ENCODE measurements around the gene COX7A1.

COX7A1 gene

GRCh38 chr19:36142496-36142895 is 9.8 kb downstream of the COX7A1 start:
- ATAC-seq (ENCODE audit: low read depth) (no peak), DNase-seq (ENCODE audit: low spot score) (no peak)
- no peak overlapping the region for H3K4me3 ChIP-seq (ENCODE audit: severe bottlenecking)
- H3K27ac ChIP-seq (ENCODE audit: poor library complexity, severe bottlenecking): no peak overlapping the region
- no peaks in the 10 kb centered on the region for H3K27me3 ChIP-seq (ENCODE audit: insufficient read depth, poor library complexity, severe bottlenecking)
- no peaks in the 10 kb centered on the region for H3K4me1 ChIP-seq (ENCODE audit: insufficient read depth, poor library complexity, severe bottlenecking)
- no peaks in the 10 kb centered on the region for H3K9me3 ChIP-seq (ENCODE audit: severe bottlenecking)
- H3K36me3 ChIP-seq (ENCODE audit: low read depth): peaks cover 54% of the 10 kb centered on the region
- no peak for TF ChIP-seq CTCF (IDR thresholded peaks at IDR 0.05; ENCODE audit: poor library complexity, severe bottlenecking)

GRCh38 chr19:36142046-36142445 is 10.2 kb downstream of the COX7A1 start:
- no peak for TF ChIP-seq CTCF (IDR thresholded peaks at IDR 0.05; ENCODE audit: poor library complexity, severe bottlenecking)
- peaks cover 49% of the 10 kb centered on the region for H3K36me3 ChIP-seq (ENCODE audit: low read depth)
- H3K27ac ChIP-seq (ENCODE audit: poor library complexity, severe bottlenecking): peak overlapping the region; percentile 95
- ATAC-seq (ENCODE audit: low read depth) (no peak), DNase-seq (ENCODE audit: low spot score) (no peak)
- peaks cover 3% of the 10 kb centered on the region for H3K4me1 ChIP-seq (ENCODE audit: insufficient read depth, poor library complexity, severe bottlenecking)
- H3K27me3 ChIP-seq (ENCODE audit: insufficient read depth, poor library complexity, severe bottlenecking): no peaks in the 10 kb centered on the region
- H3K9me3 ChIP-seq (ENCODE audit: severe bottlenecking): no peaks in the 10 kb centered on the region
- H3K4me3 ChIP-seq (ENCODE audit: severe bottlenecking): no peak overlapping the region

GRCh38 chr19:36141039-36141927 is 11.0 kb downstream of the COX7A1 start:
- H3K4me3 ChIP-seq (ENCODE audit: severe bottlenecking): peak overlapping the region; percentile 72
- peaks cover 9% of the 10 kb centered on the region for H3K4me1 ChIP-seq (ENCODE audit: insufficient read depth, poor library complexity, severe bottlenecking)
- ATAC-seq (ENCODE audit: low read depth) (peak; percentile 56), DNase-seq (ENCODE audit: low spot score) (peak; percentile 89)
- no peaks in the 10 kb centered on the region for H3K27me3 ChIP-seq (ENCODE audit: insufficient read depth, poor library complexity, severe bottlenecking)
- H3K27ac ChIP-seq (ENCODE audit: poor library complexity, severe bottlenecking): peak overlapping the region; percentile 95
- peaks cover 42% of the 10 kb centered on the region for H3K36me3 ChIP-seq (ENCODE audit: low read depth)
- no peaks in the 10 kb centered on the region for H3K9me3 ChIP-seq (ENCODE audit: severe bottlenecking)
- no peak for TF ChIP-seq CTCF (IDR thresholded peaks at IDR 0.05; ENCODE audit: poor library complexity, severe bottlenecking)

GRCh38 chr19:36140304-36141038 is 11.8 kb downstream of the COX7A1 start:
- peak overlapping the region; percentile 95 for H3K27ac ChIP-seq (ENCODE audit: poor library complexity, severe bottlenecking)
- ATAC-seq (ENCODE audit: low read depth) (peak; percentile 5; the same call in 1 of the 3 replicates), DNase-seq (ENCODE audit: low spot score) (no peak)
- no peaks in the 10 kb centered on the region for H3K27me3 ChIP-seq (ENCODE audit: insufficient read depth, poor library complexity, severe bottlenecking)
- peaks cover 12% of the 10 kb centered on the region for H3K4me1 ChIP-seq (ENCODE audit: insufficient read depth, poor library complexity, severe bottlenecking)
- H3K9me3 ChIP-seq (ENCODE audit: severe bottlenecking): no peaks in the 10 kb centered on the region
- TF ChIP-seq CTCF (IDR thresholded peaks at IDR 0.05; ENCODE audit: poor library complexity, severe bottlenecking): no peak
- peak overlapping the region; percentile 72 for H3K4me3 ChIP-seq (ENCODE audit: severe bottlenecking)
- peaks cover 34% of the 10 kb centered on the region for H3K36me3 ChIP-seq (ENCODE audit: low read depth)

All from RWPE2 (cell line).